GM23248 (cell line): Measurements from ENCODE around the gene MB. TPM values are rescaled to one million over a fixed set of nuclear protein-coding genes. Genes with fewer than 3 reads are reported as not detected.

ENCODE experiments used
- DNase-seq: peaks from one replicate; pipeline ENCODE4 v3.0.0-alpha.2; 2015
- H2AFZ ChIP-seq: fragments of 200-600 bp; sonication (generic); 2 replicates; pipeline ENCODE4 v1.6.1; 2016; ENCODE audit warnings: antibody characterized with exemption
- H3F3A ChIP-seq: fragments of 200-600 bp; sonication (generic); 2 replicates; pipeline ENCODE4 v1.6.1; 2016; ENCODE audit warnings: mild to moderate bottlenecking, antibody characterized with exemption, mixed run types; ENCODE audit not compliant: insufficient read depth
- H3K27ac ChIP-seq: fragments of 200-600 bp; sonication (generic); 2 replicates; pipeline ENCODE4 v1.5.1; 2016; ENCODE audit warnings: mild to moderate bottlenecking
- H3K27me3 ChIP-seq: fragments of 200-600 bp; sonication (generic); replicated peaks from 2 replicates; pipeline ENCODE4 v1.6.1; 2016; ENCODE audit warnings: mild to moderate bottlenecking; ENCODE audit not compliant: insufficient read depth
- H3K36me3 ChIP-seq: fragments of 200-600 bp; sonication (generic); 2 replicates; pipeline ENCODE4 v1.6.1; 2016; ENCODE audit warnings: low read depth, mild to moderate bottlenecking
- H3K4me1 ChIP-seq: fragments of 200-600 bp; sonication (generic); 2 replicates; pipeline ENCODE4 v1.6.1; 2016; ENCODE audit warnings: mild to moderate bottlenecking; ENCODE audit not compliant: insufficient read depth
- H3K4me2 ChIP-seq: fragments of 200-600 bp; sonication (generic); one replicate; pipeline ENCODE4 v1.6.1; 2016; ENCODE audit warnings: mild to moderate bottlenecking; ENCODE audit not compliant: unreplicated experiment
- H3K4me3 ChIP-seq: fragments of 200-600 bp; sonication (generic); 2 replicates; pipeline ENCODE4 v1.5.1; 2016; ENCODE audit warnings: mild to moderate bottlenecking
- H3K79me2 ChIP-seq: fragments of 200-600 bp; sonication (generic); 2 replicates; pipeline ENCODE4 v1.6.1; 2016; ENCODE audit warnings: mild to moderate bottlenecking; ENCODE audit not compliant: insufficient read depth
- H3K9ac ChIP-seq: fragments of 200-600 bp; sonication (generic); 2 replicates; pipeline ENCODE4 v1.6.1; 2016; ENCODE audit warnings: mild to moderate bottlenecking
- H3K9me2 ChIP-seq: fragments of 200-600 bp; sonication (generic); 2 replicates; pipeline ENCODE4 v1.6.1; 2016; ENCODE audit warnings: mixed run types, mild to moderate bottlenecking, moderate library complexity; ENCODE audit not compliant: insufficient read depth
- H3K9me3 ChIP-seq: fragments of 200-600 bp; sonication (generic); one replicate; pipeline ENCODE4 v1.6.1; 2017; ENCODE audit warnings: low read depth
- H4K20me1 ChIP-seq: fragments of 200-600 bp; sonication (generic); 2 replicates; pipeline ENCODE4 v1.6.0; 2016; ENCODE audit not compliant: insufficient read depth
- EZH2 ChIP-seq: fragments of 200-600 bp; sonication (generic); IDR thresholded peaks from 2 replicates; pipeline ENCODE4 v1.6.1; 2018; ENCODE audit warnings: antibody characterized with exemption, mild to moderate bottlenecking; ENCODE audit not compliant: insufficient read depth, poor library complexity, severe bottlenecking
- EZH2phosphoT487 ChIP-seq: fragments of 200-600 bp; sonication (generic); IDR thresholded peaks from 2 replicates; pipeline ENCODE4 v1.6.1; 2018; ENCODE audit warnings: antibody characterized with exemption, moderate library complexity, mild to moderate bottlenecking, low read depth; ENCODE audit not compliant: insufficient read depth
- WGBS, 2 experiments: methylation state at CpG; one replicate each; pipeline ENCODE4 v1.1.6; 2015 to 2017; ENCODE audit warnings: low lambda C conversion rate in 2 of 2, low coverage in 1 of 2; ENCODE audit errors: missing lambda C conversion rate in 2 of 2; 5-methylcytosine and 5-hydroxymethylcytosine counted together
- in situ Hi-C: fragments of 300-500 bp; cut with MboI; formaldehyde crosslinking; loops from 2 replicates; pipeline ENCODE4 v1.15.0; 2020
- polyA plus RNA-seq: library from polyadenylated mRNA; unstranded; fragments of >200 nt; fragmentation: Nextera tagmentation; extraction: Ambion mirVana; gene quantifications from 2 replicates; pipeline ENCODE4 v1.2.1, GENCODE V29; 2016
- total RNA-seq: library from RNA; depleted of rRNA; stranded (reverse); fragments of >200 nt; shearing (Covaris generic); gene quantifications from 2 replicates; pipeline ENCODE4 v1.2.3, GENCODE V29; 2014

Gene MB
- total and polyA plus RNA-seq, 2 experiments from 2014 or later = not detected

DNA sequence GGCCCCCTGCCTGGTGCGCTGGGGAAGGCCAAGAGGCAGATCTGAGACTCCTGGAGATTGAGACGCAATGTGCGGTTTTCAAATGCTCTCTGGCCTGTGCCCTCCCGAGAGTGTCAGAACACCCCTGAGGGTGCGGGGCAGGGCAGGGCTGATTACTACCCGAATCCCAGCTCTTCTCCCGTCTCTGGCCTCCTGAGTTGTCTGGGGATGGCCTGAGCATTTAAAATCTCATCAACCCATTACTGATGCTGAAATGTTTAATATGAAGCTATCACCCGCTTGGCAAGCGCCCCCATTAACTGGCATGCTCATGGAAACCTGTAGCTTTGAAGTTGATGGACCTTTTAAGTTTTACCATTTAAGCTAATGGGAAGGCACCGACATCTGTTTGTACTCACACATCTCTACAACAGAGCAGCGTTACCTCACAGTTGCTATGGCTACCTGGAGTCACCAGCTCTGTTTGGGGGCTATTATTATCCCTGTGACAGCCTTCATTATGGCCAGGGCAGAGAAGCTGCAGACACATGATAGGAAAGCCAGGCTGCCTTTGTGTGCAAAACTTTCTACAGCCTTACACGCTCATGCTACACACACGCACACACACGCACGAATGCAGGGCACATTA is 3.6 kb upstream of the MB start:
- H3K4me3 ChIP-seq = no peak overlapping the region
- 75 to 77% methylated on average over 15 of the region's 15 CpGs for WGBS, 2 experiments
- no peaks in the 10 kb centered on the region for H3K79me2 ChIP-seq
- no peak overlapping the region for H3K4me2 ChIP-seq
- TF ChIP-seq EZH2phosphoT487 = no peak
- no peaks in the 10 kb centered on the region for H4K20me1 ChIP-seq
- peak overlapping the region; percentile 33; the same call in 1 of the 2 replicates for H3K9ac ChIP-seq
- no peaks in the 10 kb centered on the region for H3K27me3 ChIP-seq
- DNase-seq = peak; percentile 73
- in situ Hi-C loops = loop anchor here (10.0 kb wide), 1 partner anchor 504 kb away; no protein-coding TSS in a partner anchor
- no peaks in the 10 kb centered on the region for H3K9me2 ChIP-seq
- H3K9me3 ChIP-seq = no peaks in the 10 kb centered on the region
- no peaks in the 10 kb centered on the region for H3K4me1 ChIP-seq
- H3K36me3 ChIP-seq = no peaks in the 10 kb centered on the region
- no peak overlapping the region for H3K27ac ChIP-seq
- no peak overlapping the region for H2AFZ ChIP-seq
- H3F3A ChIP-seq = peaks cover 2% of the 10 kb centered on the region; the same call in 1 of the 2 replicates

GRCh38 chr22:35619336-35620094 is 2.4 kb upstream of the MB start:
- H2AFZ ChIP-seq = no peak overlapping the region
- H3K79me2 ChIP-seq = no peaks in the 10 kb centered on the region
- 87 to 90% methylated on average over 13 of the region's 13 CpGs for WGBS, 2 experiments
- in situ Hi-C loops = loop anchor here (10.0 kb wide), 1 partner anchor 505 kb away; no protein-coding TSS in a partner anchor
- H3K9me3 ChIP-seq = no peaks in the 10 kb centered on the region
- no peaks in the 10 kb centered on the region for H3K36me3 ChIP-seq
- H3K4me3 ChIP-seq = no peak overlapping the region
- no peak for TF ChIP-seq EZH2phosphoT487
- TF ChIP-seq EZH2 = no peak
- H3K9ac ChIP-seq = no peak overlapping the region
- H3F3A ChIP-seq = no peaks in the 10 kb centered on the region
- no peaks in the 10 kb centered on the region for H3K27me3 ChIP-seq
- DNase-seq = no peak
- H3K4me1 ChIP-seq = 0 out of 2 replicates have a peak, but pooled peaks cover 5% of the 10 kb centered on the region
- H3K27ac ChIP-seq = no peak overlapping the region
- H3K4me2 ChIP-seq = no peak overlapping the region
- H3K9me2 ChIP-seq = no peaks in the 10 kb centered on the region
- H4K20me1 ChIP-seq = no peaks in the 10 kb centered on the region

- 95 to 100% methylated on average over 1 of the region's 1 CpG for WGBS, 2 experiments
- no peaks in the 10 kb centered on the region for H3K36me3 ChIP-seq
- in situ Hi-C loops = no loop called here
Measured at GRCh38 chr22:35618427-35619223, 1.5 kb upstream of the MB start.

DNA sequence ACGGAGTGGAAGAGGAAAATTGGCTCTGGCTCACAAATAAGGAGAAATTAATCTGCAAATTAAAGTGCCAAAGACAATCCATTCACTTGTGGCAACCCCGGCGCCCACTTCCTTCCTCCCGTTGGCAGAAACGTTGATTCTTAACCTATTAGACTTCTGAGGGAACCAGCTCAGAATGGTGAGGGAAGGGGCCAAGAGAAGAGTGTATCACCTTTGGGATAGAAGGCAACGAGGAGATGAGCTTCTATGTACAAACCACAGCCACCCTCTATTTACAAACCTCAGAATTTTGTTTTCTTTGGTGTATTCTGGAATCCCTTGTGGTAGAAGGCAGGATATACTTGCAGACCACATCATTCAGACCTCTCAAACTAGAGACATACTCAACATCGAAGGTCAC is 1.1 kb downstream of the MB start:
- DNase-seq = no peak
- 92 to 94% methylated on average over 7 of the region's 7 CpGs for WGBS, 2 experiments
- H3K9me3 ChIP-seq = no peaks in the 10 kb centered on the region
- no peak overlapping the region for H3K4me3 ChIP-seq
- no peaks in the 10 kb centered on the region for H3K36me3 ChIP-seq
- H3K79me2 ChIP-seq = no peaks in the 10 kb centered on the region
- H3K9ac ChIP-seq = no peak overlapping the region
- no peaks in the 10 kb centered on the region for H4K20me1 ChIP-seq
- no peaks in the 10 kb centered on the region for H3K27me3 ChIP-seq
- no peak overlapping the region for H2AFZ ChIP-seq
- in situ Hi-C loops = no loop called here
- TF ChIP-seq EZH2 = no peak
- TF ChIP-seq EZH2phosphoT487 = no peak
- no peaks in the 10 kb centered on the region for H3F3A ChIP-seq
- H3K4me2 ChIP-seq = no peak overlapping the region
- no peaks in the 10 kb centered on the region for H3K9me2 ChIP-seq
- H3K27ac ChIP-seq = no peak overlapping the region
- 0 out of 2 replicates have a peak, but pooled peaks cover 5% of the 10 kb centered on the region for H3K4me1 ChIP-seq

More at GRCh38 chr22:35618427-35619223, 1.5 kb upstream of the MB start:
- TF ChIP-seq EZH2phosphoT487 = no peak
- TF ChIP-seq EZH2 = no peak
- H3K27me3 ChIP-seq = no peaks in the 10 kb centered on the region
- no peak for DNase-seq
- H2AFZ ChIP-seq = no peak overlapping the region
- H3K79me2 ChIP-seq = no peaks in the 10 kb centered on the region
- no peaks in the 10 kb centered on the region for H3F3A ChIP-seq
- no peak overlapping the region for H3K27ac ChIP-seq
- H3K4me2 ChIP-seq = no peak overlapping the region
- H3K9ac ChIP-seq = no peak overlapping the region
- no peaks in the 10 kb centered on the region for H3K9me2 ChIP-seq
- 0 out of 2 replicates have a peak, but pooled peaks cover 5% of the 10 kb centered on the region for H3K4me1 ChIP-seq
- H3K9me3 ChIP-seq = no peaks in the 10 kb centered on the region
- H4K20me1 ChIP-seq = no peaks in the 10 kb centered on the region
- H3K4me3 ChIP-seq = no peak overlapping the region
